Trophoblast cell (in vitro differentiated cells and primary cell): ENCODE measurements around the gene WSB1.

Experiments
- DNase-seq, 2 donors: peaks; one replicate each; pipeline ENCODE4 v3.0.0-alpha.2; 2016
- H2AFZ ChIP-seq: 2 replicates; pipeline ENCODE4 v1.6.1; 2013; ENCODE audit warnings: low read length, moderate library complexity, mild to moderate bottlenecking; ENCODE audit not compliant: insufficient read depth, poor library complexity
- H2AK5ac ChIP-seq: 2 replicates; pipeline ENCODE4 v1.6.1; 2013; ENCODE audit warnings: mild to moderate bottlenecking, low read length
- H2BK120ac ChIP-seq: 2 replicates; pipeline ENCODE4 v1.6.1; 2013; ENCODE audit warnings: low read length, mild to moderate bottlenecking, moderate library complexity; ENCODE audit not compliant: insufficient read depth, poor library complexity
- H2BK12ac ChIP-seq: 2 replicates; pipeline ENCODE4 v1.6.1; 2013; ENCODE audit warnings: mild to moderate bottlenecking, low read length, moderate library complexity
- H2BK5ac ChIP-seq: 2 replicates; pipeline ENCODE4 v1.6.1; 2013; ENCODE audit warnings: low read length, low read depth, moderate library complexity, mild to moderate bottlenecking; ENCODE audit not compliant: poor library complexity
- H3K14ac ChIP-seq: 2 replicates; pipeline ENCODE4 v1.6.1; 2013; ENCODE audit warnings: mild to moderate bottlenecking, low read length
- H3K18ac ChIP-seq: 2 replicates; pipeline ENCODE4 v1.6.1; 2013; ENCODE audit warnings: mild to moderate bottlenecking, low read length
- H3K23ac ChIP-seq: 2 replicates; pipeline ENCODE4 v1.6.1; 2013; ENCODE audit warnings: low read length
- H3K27ac ChIP-seq: 2 replicates; pipeline ENCODE4 v1.5.1; 2013; ENCODE audit warnings: low read depth, mild to moderate bottlenecking, inconsistent platforms, low read length, moderate library complexity
- H3K27me3 ChIP-seq: 2 replicates; pipeline ENCODE4 v1.6.1; 2013; ENCODE audit warnings: inconsistent platforms, mild to moderate bottlenecking, low read length, moderate library complexity; ENCODE audit not compliant: insufficient read depth
- H3K36me3 ChIP-seq, 2 experiments: 1 replicate in 1 of 2; 2 replicates in 1 of 2; pipeline ENCODE4 v1.6.1; 2013; ENCODE audit warnings: low read length in 2 of 2, mild to moderate bottlenecking in 2 of 2, moderate library complexity in 1 of 2; ENCODE audit not compliant: insufficient read depth in 2 of 2, control insufficient read depth in 1 of 2
- H3K4ac ChIP-seq: 2 replicates; pipeline ENCODE4 v1.6.1; 2013; ENCODE audit warnings: low read depth, mild to moderate bottlenecking, low read length, moderate library complexity
- H3K4me1 ChIP-seq, 2 experiments: 1 replicate in 1 of 2; 2 replicates in 1 of 2; pipeline ENCODE4 v1.6.1; 2013; ENCODE audit warnings: low read length in 2 of 2, mild to moderate bottlenecking in 2 of 2, moderate library complexity in 1 of 2; ENCODE audit not compliant: insufficient read depth in 2 of 2, control insufficient read depth in 1 of 2
- H3K4me2 ChIP-seq: 2 replicates; pipeline ENCODE4 v1.6.1; 2013; ENCODE audit warnings: inconsistent platforms, mild to moderate bottlenecking, low read length, moderate library complexity
- H3K4me3 ChIP-seq: 2 replicates; pipeline ENCODE4 v1.5.1; 2013; ENCODE audit warnings: mild to moderate bottlenecking, low read depth, low read length, inconsistent platforms
- H3K79me1 ChIP-seq: one replicate; pipeline ENCODE4 v1.6.1; 2013; ENCODE audit warnings: low read length
- H3K79me2 ChIP-seq: 2 replicates; pipeline ENCODE4 v1.6.1; 2013; ENCODE audit warnings: low read length, mild to moderate bottlenecking; ENCODE audit not compliant: control insufficient read depth, insufficient read depth, poor library complexity
- H3K9ac ChIP-seq: 2 replicates; pipeline ENCODE4 v1.6.1; 2013; ENCODE audit warnings: mild to moderate bottlenecking, low read length
- H3K9me3 ChIP-seq: 2 replicates; pipeline ENCODE4 v1.6.1; 2013; ENCODE audit warnings: low read depth, mild to moderate bottlenecking, control low read depth, inconsistent platforms, low read length; ENCODE audit not compliant: insufficient read depth
- H4K12ac ChIP-seq: 2 replicates; pipeline ENCODE4 v1.6.1; 2013; ENCODE audit warnings: low read depth, mild to moderate bottlenecking, low read length, moderate library complexity
- H4K8ac ChIP-seq: 2 replicates; pipeline ENCODE4 v1.6.1; 2013; ENCODE audit warnings: low read depth, mild to moderate bottlenecking, low read length, moderate library complexity
- H4K91ac ChIP-seq: one replicate; pipeline ENCODE4 v1.6.1; 2013; ENCODE audit warnings: low read depth, mild to moderate bottlenecking, low read length, moderate library complexity
- WGBS: extraction: QIAGEN DNeasy Blood & Tissue Kit; methylation state at CpG from one replicate; pipeline ENCODE4 v1.1.7; 2013; ENCODE audit warnings: missing lambda C conversion rate; ENCODE audit not compliant: insufficient read length, insufficient coverage; ENCODE audit errors: extremely low coverage; 5-methylcytosine and 5-hydroxymethylcytosine counted together

The WSB1 gene

GRCh38 chr17:27354051-27354490 is 60.2 kb downstream of the WSB1 start:
- H2AK5ac ChIP-seq, result peak overlapping the region; percentile 5
- H3K79me1 ChIP-seq, result peaks cover 27% of the 10 kb centered on the region
- peak overlapping the region; percentile 85 for H3K18ac ChIP-seq
- no peaks in the 10 kb centered on the region for H3K36me3 ChIP-seq
- H4K8ac ChIP-seq, result peak overlapping the region; percentile 88
- peak overlapping the region; percentile 89 for H2BK12ac ChIP-seq
- H3K4ac ChIP-seq, result peak overlapping the region; percentile 2
- H3K79me2 ChIP-seq, result peaks cover 9% of the 10 kb centered on the region
- DNase-seq, result no peak
- H3K9ac ChIP-seq, result no peak overlapping the region
- H3K23ac ChIP-seq, result no peak overlapping the region
- peak overlapping the region; percentile 73 for H3K4me2 ChIP-seq
- H2BK120ac ChIP-seq, result peak overlapping the region; percentile 94
- WGBS, result no CpG with 5 or more reads among the region's 19 CpGs
- peak overlapping the region; percentile 83 for H2AFZ ChIP-seq
- peak overlapping the region; percentile 82 for H3K14ac ChIP-seq
- peak overlapping the region; percentile 91 for H4K91ac ChIP-seq
- peaks cover 6 to 20% of the 10 kb centered on the region in 2 experiments for H3K4me1 ChIP-seq
- H3K9me3 ChIP-seq, result peaks cover 1% of the 10 kb centered on the region
- H3K4me3 ChIP-seq, result no peak overlapping the region
- no peaks in the 10 kb centered on the region for H3K27me3 ChIP-seq
- peak overlapping the region; percentile 75 for H2BK5ac ChIP-seq
- peak overlapping the region; percentile 79 for H4K12ac ChIP-seq
- peak overlapping the region; percentile 31 for H3K27ac ChIP-seq

GRCh38 chr17:27354491-27355081 is 60.7 kb downstream of the WSB1 start:
- Histone ChIP-seq H3K4me1 (peaks cover 6 to 16% of the 10 kb centered on the region in 2 experiments), H3K23ac (no peak overlapping the region), H2AFZ (peak overlapping the region; percentile 83), H3K4me3 (no peak overlapping the region), H3K79me2 (peaks cover 6% of the 10 kb centered on the region), H3K4me2 (peak overlapping the region; percentile 73), H3K79me1 (peaks cover 22% of the 10 kb centered on the region), H4K8ac (peak overlapping the region; percentile 88), H2BK120ac (peak overlapping the region; percentile 94), H3K14ac (peak overlapping the region; percentile 82), H3K27ac (peak overlapping the region; percentile 31), H3K4ac (peak overlapping the region; percentile 2), H2BK12ac (peak overlapping the region; percentile 89), H3K27me3 (no peaks in the 10 kb centered on the region), H3K18ac (peak overlapping the region; percentile 85), H4K12ac (no peak overlapping the region), H3K9ac (no peak overlapping the region), H2AK5ac (peak overlapping the region; percentile 5), H4K91ac (peak overlapping the region; percentile 91), H3K36me3 (no peaks in the 10 kb centered on the region), H2BK5ac (peak overlapping the region; percentile 75), H3K9me3 (peaks cover 1% of the 10 kb centered on the region)
- WGBS, result no CpG with 5 or more reads among the region's 8 CpGs
- DNase-seq, result peak; percentile 94 to 95

GRCh38 chr17:27355419-27355818 is 61.5 kb downstream of the WSB1 start:
- peaks cover 1% of the 10 kb centered on the region for H3K9me3 ChIP-seq
- no peak overlapping the region for H4K91ac ChIP-seq
- no peak overlapping the region for H3K23ac ChIP-seq
- no peak overlapping the region for H4K8ac ChIP-seq
- no peak overlapping the region for H2BK120ac ChIP-seq
- WGBS, result no CpG with 5 or more reads among the region's 4 CpGs
- H2BK5ac ChIP-seq, result no peak overlapping the region
- no peak overlapping the region for H4K12ac ChIP-seq
- H3K4me2 ChIP-seq, result no peak overlapping the region
- no peaks in the 10 kb centered on the region for H3K27me3 ChIP-seq
- H3K4me1 ChIP-seq, result peaks cover 6 to 12% of the 10 kb centered on the region in 2 experiments
- H3K18ac ChIP-seq, result no peak overlapping the region
- H2AFZ ChIP-seq, result no peak overlapping the region
- H3K14ac ChIP-seq, result no peak overlapping the region
- H3K36me3 ChIP-seq, result no peaks in the 10 kb centered on the region
- H3K4me3 ChIP-seq, result no peak overlapping the region
- peaks cover 6% of the 10 kb centered on the region for H3K79me2 ChIP-seq
- peak overlapping the region; percentile 91 for H2BK12ac ChIP-seq
- peaks cover 21% of the 10 kb centered on the region for H3K79me1 ChIP-seq
- no peak overlapping the region for H3K27ac ChIP-seq
- no peak for DNase-seq
- no peak overlapping the region for H2AK5ac ChIP-seq
- no peak overlapping the region for H3K4ac ChIP-seq
- H3K9ac ChIP-seq, result no peak overlapping the region

- Histone ChIP-seq H3K79me2 (peaks cover 6% of the 10 kb centered on the region), H3K4ac (peak overlapping the region; percentile 19), H4K8ac (peak overlapping the region; percentile 40), H2AFZ (no peak overlapping the region), H3K27me3 (no peaks in the 10 kb centered on the region), H3K36me3 (no peaks in the 10 kb centered on the region), H3K14ac (no peak overlapping the region), H2BK5ac (no peak overlapping the region), H3K23ac (no peak overlapping the region), H3K27ac (no peak overlapping the region), H3K79me1 (peaks cover 24% of the 10 kb centered on the region), H3K9me3 (peaks cover 1% of the 10 kb centered on the region), H3K4me3 (no peak overlapping the region), H3K18ac (peak overlapping the region; percentile 42), H4K12ac (no peak overlapping the region), H3K4me2 (no peak overlapping the region), H2BK120ac (no peak overlapping the region), H2AK5ac (peak overlapping the region; percentile 92), H3K4me1 (peaks cover 6 to 16% of the 10 kb centered on the region in 2 experiments), H3K9ac (no peak overlapping the region), H2BK12ac (peak overlapping the region; percentile 63), H4K91ac (peak overlapping the region; percentile 75)
- no peak for DNase-seq
- no CpG with 5 or more reads among the region's 8 CpGs for WGBS
Measured at GRCh38 chr17:27356091-27356705, 62.3 kb downstream of the WSB1 start.
